Measurements from ENCODE around the gene TMEM89. TPM values are rescaled to one million over a fixed set of nuclear protein-coding genes. Genes with fewer than 3 reads are reported as not detected.

Gene TMEM89
- total and polyA plus RNA-seq, 12 donors = not detected

DNA sequence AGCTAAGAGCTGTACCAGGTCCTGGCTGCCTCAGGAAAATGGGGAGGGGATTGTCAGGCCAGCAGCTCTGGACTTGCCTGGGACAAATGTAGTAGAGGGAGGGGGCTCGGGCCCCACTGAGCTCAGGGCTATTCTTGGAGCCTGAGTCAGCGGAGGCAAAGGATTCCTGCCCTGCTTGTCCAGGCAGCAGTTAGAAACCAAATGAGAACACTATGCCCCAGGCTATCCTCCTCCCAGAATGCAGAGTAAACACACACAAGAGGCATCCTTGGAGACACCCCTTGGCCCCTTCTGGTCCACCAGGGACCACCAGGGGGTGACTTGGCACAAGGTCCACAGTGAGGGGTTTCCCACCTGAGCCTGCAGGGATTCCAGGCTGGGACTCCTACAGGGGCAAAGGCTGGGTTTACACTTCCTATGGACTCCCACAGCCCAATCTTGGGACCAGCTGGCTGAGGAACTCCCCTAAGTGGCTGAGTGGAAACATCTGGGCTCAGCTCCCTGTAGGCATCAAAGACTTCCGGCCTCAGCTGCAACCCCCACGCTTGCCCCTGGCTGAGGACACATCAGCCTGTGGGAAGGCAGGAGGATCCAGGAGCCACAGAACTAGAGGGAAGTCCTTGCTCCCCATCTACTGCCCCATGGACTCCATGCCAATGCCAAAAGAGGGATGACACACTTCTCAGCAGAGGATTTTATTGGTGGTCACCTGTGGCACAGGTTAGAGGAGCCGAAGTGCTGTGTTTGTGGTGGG, 23.1 kb downstream of the TMEM89 start:
- ATAC-seq (peak; percentile 70 to 89 (median 79)), DNase-seq (peak; percentile 50 to 77)
- H3K4me3 ChIP-seq = no peak overlapping the region
- peaks cover 0 to 26% (median 0%) of the 10 kb centered on the region in 7 donors for H3K27me3 ChIP-seq
- no peak for TF ChIP-seq CTCF (IDR thresholded peaks at IDR 0.05)
- peaks cover 15 to 61% (median 36%) of the 10 kb centered on the region in 9 donors for H3K36me3 ChIP-seq
- H3K4me1 ChIP-seq = peaks cover 38 to 92% (median 73%) of the 10 kb centered on the region in 9 donors
- H3K9me3 ChIP-seq = no peaks in the 10 kb centered on the region
- intact Hi-C loops (cut with DNase I) = loop anchor here in 1 of 10 donors (5.0 kb wide), 1 partner anchor 131 kb away; a partner anchor contains a TSS
- peak overlapping the region; percentile 77 to 93 (median 86) for H3K27ac ChIP-seq
- WGBS, 2 donors = 21 to 34% methylated on average over 5 of the region's 5 CpGs

- TF ChIP-seq CTCF (IDR thresholded peaks at IDR 0.05) = no peak
- Histone ChIP-seq H3K36me3 (peaks cover 12 to 50% (median 25%) of the 10 kb centered on the region in 9 donors), H3K27ac (peak overlapping the region; percentile 77 to 93 (median 86)), H3K4me1 (peaks cover 38 to 85% (median 70%) of the 10 kb centered on the region in 9 donors), H3K4me3 (no peak overlapping the region), H3K27me3 (peaks cover 0 to 28% (median 0%) of the 10 kb centered on the region in 7 donors), H3K9me3 (no peaks in the 10 kb centered on the region)
- intact Hi-C loops (cut with DNase I) = loop anchor here in 1 of 10 donors (5.0 kb wide), 1 partner anchor 130 kb away; a partner anchor contains a TSS
- WGBS, 2 donors = 63 to 65% methylated on average over 6 of the region's 6 CpGs
- peak in 2 of 8 donors; percentile 6 to 9 for ATAC-seq
- DNase-seq = no peak
Measured at GRCh38 chr3:48597408-48597800, 24.2 kb downstream of the TMEM89 start.

DNA sequence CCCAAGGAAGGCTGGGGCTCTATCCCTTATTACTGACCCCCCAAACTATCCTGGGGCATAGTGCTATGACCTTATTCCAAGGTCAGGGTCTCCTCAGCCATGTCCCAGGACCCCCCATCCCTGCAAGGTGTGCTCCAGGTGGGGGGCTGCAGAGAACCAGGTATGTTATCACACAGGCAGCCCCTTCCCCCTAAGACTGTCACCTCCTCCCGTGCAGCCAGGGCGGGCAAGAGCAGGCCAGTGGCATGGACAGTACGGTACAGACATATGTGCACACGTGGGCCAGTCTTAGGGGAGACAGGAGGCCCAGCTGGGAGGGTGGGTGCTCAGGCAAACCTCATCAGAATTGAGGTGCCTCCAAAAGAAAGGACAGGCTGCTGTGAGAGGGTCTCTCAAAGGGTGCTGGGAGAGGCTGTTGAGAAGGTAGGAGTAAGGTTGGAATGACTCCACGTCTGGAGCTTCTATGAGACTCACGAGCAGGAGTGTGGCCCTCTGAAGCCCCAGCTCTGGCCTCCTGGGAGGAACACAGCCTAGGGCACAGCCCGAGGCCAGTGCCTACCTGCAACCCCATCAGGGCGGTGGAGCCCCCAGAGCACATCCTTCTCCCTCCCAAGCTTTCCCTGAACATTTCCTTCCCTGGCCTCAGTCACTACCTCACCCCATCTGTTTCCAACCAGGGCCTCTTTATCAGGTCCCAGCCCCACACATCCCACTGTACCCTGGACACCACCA, 24.7 kb downstream of the TMEM89 start:
- no peaks in the 10 kb centered on the region for H3K9me3 ChIP-seq
- peaks cover 38 to 79% (median 70%) of the 10 kb centered on the region in 9 donors for H3K4me1 ChIP-seq
- DNase-seq (no peak), ATAC-seq (peak in 1 of 8 donors; percentile 0)
- no peak for TF ChIP-seq CTCF (IDR thresholded peaks at IDR 0.05)
- peaks cover 12 to 45% (median 23%) of the 10 kb centered on the region in 9 donors for H3K36me3 ChIP-seq
- 69 to 74% methylated on average over 8 of the region's 8 CpGs for WGBS, 2 donors
- intact Hi-C loops (cut with DNase I) = loop anchor here in 1 of 10 donors (5.0 kb wide), 1 partner anchor 130 kb away; a partner anchor contains a TSS
- no peak overlapping the region for H3K4me3 ChIP-seq
- H3K27ac ChIP-seq = peak overlapping the region; percentile 77 to 93 (median 86)
- peaks cover 0 to 28% (median 0%) of the 10 kb centered on the region in 7 donors for H3K27me3 ChIP-seq

DNA sequence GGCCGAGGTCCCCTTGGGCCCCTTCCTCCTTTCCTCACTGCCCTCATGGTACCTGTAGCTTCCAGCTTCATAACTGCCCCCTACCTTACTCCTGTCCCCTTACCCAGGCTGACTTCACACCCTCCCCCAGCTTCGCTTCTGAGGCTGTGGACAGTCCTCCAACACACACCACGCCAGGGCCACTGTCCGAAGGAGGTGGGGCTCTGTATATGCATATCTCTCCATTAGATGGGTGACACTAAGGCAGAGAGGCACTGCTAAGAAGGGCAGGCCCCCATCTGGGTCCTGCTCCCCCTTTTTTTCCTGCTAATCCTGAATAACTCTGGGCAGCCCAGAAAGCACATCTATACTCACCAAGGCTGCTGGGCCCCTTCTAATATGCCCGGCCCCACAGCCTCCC, 25.4 kb downstream of the TMEM89 start:
- Histone ChIP-seq H3K4me1 (peaks cover 37 to 72% (median 67%) of the 10 kb centered on the region in 9 donors), H3K27me3 (peaks cover 0 to 28% (median 0%) of the 10 kb centered on the region in 7 donors), H3K4me3 (no peak overlapping the region), H3K36me3 (peaks cover 8 to 38% (median 22%) of the 10 kb centered on the region in 9 donors), H3K9me3 (no peaks in the 10 kb centered on the region), H3K27ac (peak overlapping the region in 9 of 10 donors; percentile 21 to 93 (median 86))
- WGBS, 2 donors = 72% methylated on average over 5 of the region's 5 CpGs
- no peak for TF ChIP-seq CTCF (IDR thresholded peaks at IDR 0.05)
- ATAC-seq (no peak), DNase-seq (no peak)
- intact Hi-C loops (cut with DNase I) = loop anchor here in 1 of 10 donors (5.0 kb wide), 1 partner anchor 129 kb away; a partner anchor contains a TSS

All from heart right ventricle (tissue), 16 donors.